Renal cortex interstitium (tissue), 15 donors: ENCODE results near the gene NCK2. TPM values are rescaled to one million over a fixed set of nuclear protein-coding genes. Genes with fewer than 3 reads are reported as not detected.

Source experiments
- DNase-seq, 11 donors: peaks; one replicate each; pipeline ENCODE4 v3.0.0-alpha.2; 2013; ENCODE audit warnings: low read depth in 9 of 11, low spot score in 4 of 11; ENCODE audit errors: extremely low read depth in 1 of 11
- long read RNA-seq, 16 experiments: transcript quantifications; one replicate each; lab custom pipeline, GENCODE V29; 2026
- polyA plus RNA-seq, 3 donors: library from polyadenylated mRNA; unstranded; fragments of 120-200 nt; gene quantifications; one replicate each; pipeline ENCODE4 v1.2.1, GENCODE V29; 2013; ENCODE audit not compliant: insufficient read length in 3 of 3

The NCK2 gene
- polyA plus RNA-seq: 10 to 100 TPM; 62.9 to 81.7 (median 64.3) TPM
- long read RNA-seq, donor 1, transcript NCK2-201 (5 exons, 2,683 nt): major isoform, 8 of 26 reads
- long read RNA-seq, donor 1, partial matches to known transcripts: 15 of 26 reads
- long read RNA-seq, donor 1, other reads (novel, unspliced or antisense): 0 of 26 reads
- long read RNA-seq, donor 2, transcript NCK2-201 (5 exons, 2,683 nt): major isoform, 11 of 28 reads
- long read RNA-seq, donor 2, partial matches to known transcripts: 14 of 28 reads
- long read RNA-seq, donor 2, other reads (novel, unspliced or antisense): 0 of 28 reads
- long read RNA-seq, donor 3, transcript NCK2-205 (4 exons, 1,795 nt): minor isoform, 9 of 39 reads
- long read RNA-seq, donor 3, transcript NCK2-201 (5 exons, 2,683 nt): major isoform, 24 of 39 reads
- long read RNA-seq, donor 3, partial matches to known transcripts: 6 of 39 reads
- long read RNA-seq, donor 3, other reads (novel, unspliced or antisense): 0 of 39 reads
- long read RNA-seq, donor 4, transcript NCK2-201 (5 exons, 2,683 nt): major isoform, 14 of 17 reads
- long read RNA-seq, donor 4, partial matches to known transcripts: 0 of 17 reads
- long read RNA-seq, donor 4, other reads (novel, unspliced or antisense): 0 of 17 reads
- long read RNA-seq, donor 5: 0 reads
- long read RNA-seq, donor 6, transcript NCK2-201 (5 exons, 2,683 nt): major isoform, 11 of 66 reads
- long read RNA-seq, donor 6, partial matches to known transcripts: 52 of 66 reads
- long read RNA-seq, donor 6, other reads (novel, unspliced or antisense): 0 of 66 reads
- long read RNA-seq, donor 7, transcript NCK2-201 (5 exons, 2,683 nt): major isoform, 7 of 53 reads
- long read RNA-seq, donor 7, partial matches to known transcripts: 45 of 53 reads
- long read RNA-seq, donor 7, other reads (novel, unspliced or antisense): 0 of 53 reads
- long read RNA-seq, donor 8, transcript NCK2-201 (5 exons, 2,683 nt): major isoform, 23 of 115 reads
- long read RNA-seq, donor 8, partial matches to known transcripts: 88 of 115 reads
- long read RNA-seq, donor 8, other reads (novel, unspliced or antisense): 0 of 115 reads
- long read RNA-seq, donor 9, transcript NCK2-201 (5 exons, 2,683 nt): major isoform, 10 of 10 reads
- long read RNA-seq, donor 9, partial matches to known transcripts: 0 of 10 reads
- long read RNA-seq, donor 9, other reads (novel, unspliced or antisense): 0 of 10 reads
- long read RNA-seq, donor 10, transcript NCK2-201 (5 exons, 2,683 nt): major isoform, 15 of 16 reads
- long read RNA-seq, donor 10, partial matches to known transcripts: 0 of 16 reads
- long read RNA-seq, donor 10, other reads (novel, unspliced or antisense): 0 of 16 reads
- long read RNA-seq, donor 11, transcript NCK2-201 (5 exons, 2,683 nt): major isoform, 10 of 12 reads
- long read RNA-seq, donor 11, partial matches to known transcripts: 0 of 12 reads
- long read RNA-seq, donor 11, other reads (novel, unspliced or antisense): 0 of 12 reads
- long read RNA-seq, donor 12, transcript NCK2-201 (5 exons, 2,683 nt): major isoform, 9 of 28 reads
- long read RNA-seq, donor 12, partial matches to known transcripts: 16 of 28 reads
- long read RNA-seq, donor 12, other reads (novel, unspliced or antisense): 0 of 28 reads
- long read RNA-seq, donor 13, transcript NCK2-201 (5 exons, 2,683 nt): major isoform, 13 of 56 reads
- long read RNA-seq, donor 13, partial matches to known transcripts: 40 of 56 reads
- long read RNA-seq, donor 13, other reads (novel, unspliced or antisense): 0 of 56 reads
- long read RNA-seq, donor 14, transcript NCK2-201 (5 exons, 2,683 nt): major isoform, 10 of 12 reads
- long read RNA-seq, donor 14, partial matches to known transcripts: 0 of 12 reads
- long read RNA-seq, donor 14, other reads (novel, unspliced or antisense): 0 of 12 reads
- long read RNA-seq, donor 15, transcript NCK2-201 (5 exons, 2,683 nt): major isoform, 9 of 11 reads
- long read RNA-seq, donor 15, partial matches to known transcripts: 0 of 11 reads
- long read RNA-seq, donor 15, other reads (novel, unspliced or antisense): 0 of 11 reads
- long read RNA-seq, donor 16, transcript NCK2-205 (4 exons, 1,795 nt): minor isoform, 10 of 61 reads
- long read RNA-seq, donor 16, transcript NCK2-201 (5 exons, 2,683 nt): major isoform, 37 of 61 reads
- long read RNA-seq, donor 16, partial matches to known transcripts: 14 of 61 reads
- long read RNA-seq, donor 16, other reads (novel, unspliced or antisense): 0 of 61 reads

GRCh38 chr2:105744909-105745853 lies at the start of gene NCK2:
Gene NCK2 (plus strand): TSS chr2:105744912. CDS start chr2:105855064, 110,152 bp downstream.
- DNase-seq: peak in 2 of 11 donors; percentile 37 to 38

- no peak for DNase-seq
Observed at GRCh38 chr2:105697781-105698449, 46.8 kb upstream of the NCK2 start.

GRCh38 chr2:105698820-105699219 lies 45.9 kb upstream of the NCK2 start:
- no peak for DNase-seq

- DNase-seq: no peak
Observed at GRCh38 chr2:105701042-105701441, 43.7 kb upstream of the NCK2 start.

- DNase-seq: no peak
Observed at GRCh38 chr2:105708697-105709096, 36.0 kb upstream of the NCK2 start.

- no peak for DNase-seq
Observed at GRCh38 chr2:105711394-105711793, 33.3 kb upstream of the NCK2 start.

- no peak for DNase-seq
Observed at GRCh38 chr2:105712166-105712915, 32.4 kb upstream of the NCK2 start.

GRCh38 chr2:105712981-105713596 lies 31.6 kb upstream of the NCK2 start:
- no peak for DNase-seq

- DNase-seq: no peak
Observed at GRCh38 chr2:105714141-105714540, 30.6 kb upstream of the NCK2 start.

GRCh38 chr2:105718846-105719481 lies 25.7 kb upstream of the NCK2 start:
- no peak for DNase-seq

GRCh38 chr2:105721991-105722511 lies 22.7 kb upstream of the NCK2 start:
- DNase-seq: no peak

GRCh38 chr2:105722726-105723297 lies 21.9 kb upstream of the NCK2 start:
- no peak for DNase-seq

- no peak for DNase-seq
Observed at GRCh38 chr2:105723431-105723830, 21.3 kb upstream of the NCK2 start.

GRCh38 chr2:105725388-105725787 lies 19.3 kb upstream of the NCK2 start:
- DNase-seq: no peak
